GM18858 (cell line): ENCODE results near the gene PPEF1.
"Not testable (repeated sequence)": the region's sequence is repeated elsewhere in the genome, so short reads cannot be mapped to it uniquely, and the experiment has no call there.

Experiments used
- ATAC-seq: cut with Tn5 transposase; IDR thresholded peaks from one replicate; pipeline ENCODE4 v1.9.1; 2021; ENCODE audit not compliant: unreplicated experiment

The PPEF1 gene

DNA sequence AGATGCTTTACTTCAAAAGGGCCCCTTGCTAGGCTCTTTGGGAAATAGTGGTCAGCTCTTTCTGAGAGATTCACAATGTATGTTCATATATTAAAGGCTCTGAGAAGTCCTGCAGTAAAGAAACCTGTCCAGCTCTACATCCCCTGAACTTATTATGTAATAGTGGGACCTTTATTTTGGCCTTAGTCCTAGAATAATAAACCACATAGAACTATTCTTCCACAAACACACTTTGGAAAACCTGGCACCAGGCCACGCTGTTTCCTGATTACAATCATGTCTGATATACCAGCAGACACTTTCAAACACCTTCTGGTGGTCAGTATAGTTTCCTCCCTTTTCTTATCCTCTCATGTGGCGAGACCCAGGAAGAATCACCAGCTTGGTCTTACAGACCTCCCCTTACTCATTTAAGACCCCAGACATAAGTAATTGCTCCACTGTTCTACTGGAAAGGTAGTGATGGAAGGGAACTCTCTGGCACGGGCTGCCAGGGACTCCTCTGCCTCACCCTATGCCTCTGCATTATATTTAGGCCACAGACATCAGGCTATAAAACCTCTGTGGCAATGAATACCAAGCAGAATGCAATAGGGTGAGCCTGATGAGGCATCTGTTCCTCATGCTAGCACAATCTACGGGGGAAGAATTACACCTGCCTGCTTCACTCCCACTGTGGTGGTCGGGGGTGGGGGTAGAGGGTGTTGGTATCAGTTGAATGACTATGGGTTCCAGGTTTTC, 5.7 kb upstream of the PPEF1 start:
- ATAC-seq = no peak

DNA sequence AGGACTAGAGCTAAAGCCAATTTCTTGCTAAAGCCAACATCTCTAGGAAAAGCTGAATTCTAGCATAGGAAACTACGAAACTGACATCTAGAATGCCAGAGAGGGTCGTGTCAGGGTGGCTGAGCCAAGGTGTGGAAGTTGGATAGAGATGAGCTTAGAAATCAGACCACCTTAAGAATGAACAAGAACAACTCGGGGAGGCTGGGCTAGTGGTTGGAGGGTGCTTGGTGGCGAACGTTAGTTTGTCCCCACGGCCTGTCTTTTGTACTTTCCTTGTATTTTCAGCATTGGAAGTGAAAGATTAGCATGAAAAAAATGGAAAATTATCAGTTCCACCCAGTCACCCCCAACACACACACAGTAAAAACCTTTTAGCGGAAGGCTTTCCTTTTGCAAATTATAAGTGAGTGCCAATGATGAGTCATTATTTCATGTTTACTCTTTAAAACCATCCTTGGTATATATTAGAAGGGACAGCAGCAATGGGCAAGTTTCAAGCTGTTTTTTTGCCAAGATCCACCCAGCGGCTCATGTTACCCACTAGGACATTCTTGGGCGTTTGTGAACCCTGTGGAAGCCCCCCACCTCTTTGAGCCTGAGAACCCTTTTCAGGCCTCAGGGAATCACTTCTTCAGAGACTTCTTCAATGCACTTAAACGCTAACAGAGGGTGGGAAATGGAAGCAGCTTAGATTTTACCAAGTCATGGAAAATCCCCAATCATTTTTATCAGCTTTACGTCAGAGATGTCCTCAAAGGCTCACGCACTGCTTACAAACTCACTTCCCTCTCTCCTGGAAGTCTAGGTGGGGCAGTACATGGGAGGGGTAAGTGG, 4.9 kb upstream of the PPEF1 start:
- no peak for ATAC-seq

DNA sequence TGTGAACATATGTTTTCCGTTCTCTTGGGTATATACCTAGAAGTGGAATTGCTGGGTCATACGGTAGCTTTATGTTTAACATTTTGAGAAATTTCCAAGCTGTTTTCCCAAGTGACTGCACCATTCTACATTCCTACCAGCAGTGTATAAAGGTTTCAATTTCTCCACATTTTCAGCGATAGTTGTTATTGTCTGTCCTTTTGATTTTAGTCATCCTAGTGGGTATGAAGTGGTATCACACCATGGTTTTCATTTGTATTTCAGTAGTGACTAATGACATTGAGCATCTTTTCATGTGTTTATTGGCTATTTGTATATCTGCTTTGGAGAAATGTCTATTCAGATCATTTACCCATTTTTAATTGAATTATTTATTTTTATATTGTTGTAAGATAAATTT, 2.4 kb downstream of the PPEF1 start:
- ATAC-seq = no peak

DNA sequence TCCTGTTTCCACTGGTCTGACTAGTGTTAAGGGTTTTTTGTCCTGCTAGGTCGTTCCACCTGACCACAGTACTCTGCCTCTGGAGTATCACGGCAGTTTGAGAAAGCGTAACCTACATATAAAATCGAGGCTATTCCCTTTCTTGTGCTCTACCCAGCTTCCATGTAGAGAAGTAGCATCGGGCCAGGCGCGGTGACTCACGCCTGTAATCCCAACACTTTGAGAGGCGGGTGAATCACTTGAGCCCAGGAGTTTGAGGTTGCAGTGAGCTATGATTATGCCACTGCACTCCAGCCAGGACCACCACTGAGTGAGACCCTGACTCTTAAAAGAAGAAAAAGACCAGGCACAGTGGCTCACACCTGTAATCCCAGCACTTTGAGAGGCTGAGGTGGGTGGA, 7.5 kb downstream of the PPEF1 start:
- no peak for ATAC-seq

- ATAC-seq = no peak
These were observed 12.4 kb downstream of the PPEF1 start for GRCh38 chrX:18719852-18720251.

- no peak for ATAC-seq
These were observed 14.4 kb downstream of the PPEF1 start for GRCh38 chrX:18721683-18722499.

- ATAC-seq = no peak
These were observed 15.1 kb downstream of the PPEF1 start for GRCh38 chrX:18722500-18723071.

- ATAC-seq = no peak
These were observed 18.0 kb downstream of the PPEF1 start for GRCh38 chrX:18725310-18725943.

- no peak for ATAC-seq
These were observed 25.8 kb downstream of the PPEF1 start for GRCh38 chrX:18733287-18733686.

DNA sequence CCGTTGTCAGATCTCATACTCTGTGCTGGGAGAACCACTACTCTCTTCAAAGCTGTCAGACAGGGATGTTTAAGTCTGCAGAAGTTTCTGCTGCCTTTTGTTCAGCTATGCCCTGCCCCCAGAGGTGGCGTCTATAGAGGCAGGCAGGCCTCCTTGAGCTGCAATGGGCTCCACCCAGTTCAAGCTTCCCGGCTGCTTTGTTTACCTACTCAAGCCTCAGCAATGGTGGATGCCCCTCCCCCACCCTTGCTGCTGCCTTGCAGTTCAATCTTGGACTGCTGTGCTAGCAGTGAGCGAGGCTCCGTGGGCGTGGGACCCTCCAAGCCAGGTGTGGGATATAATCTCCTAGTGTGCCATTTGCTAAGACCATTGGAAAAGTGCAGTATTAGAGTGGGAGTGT, 32.2 kb downstream of the PPEF1 start:
- not testable (repeated sequence) for ATAC-seq

DNA sequence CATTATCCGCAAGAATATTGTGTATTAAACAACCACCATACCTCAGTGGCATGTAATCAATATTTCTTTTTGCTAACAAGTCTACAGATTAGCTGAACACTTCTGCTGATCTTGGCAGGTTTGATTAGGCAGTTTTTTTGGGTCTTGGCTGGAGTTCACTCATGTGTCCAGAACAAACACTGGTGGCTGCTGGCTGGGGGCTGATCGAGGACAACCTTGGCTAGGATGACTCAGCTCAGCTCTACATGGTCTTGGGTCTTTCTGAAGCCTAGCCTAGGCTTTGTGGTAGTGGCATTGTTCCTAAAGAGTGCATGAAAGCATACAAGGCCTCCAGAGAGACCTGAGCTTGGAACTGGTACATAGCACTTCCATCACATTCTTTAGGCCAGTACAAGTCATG, 41.1 kb downstream of the PPEF1 start:
- no peak for ATAC-seq

DNA sequence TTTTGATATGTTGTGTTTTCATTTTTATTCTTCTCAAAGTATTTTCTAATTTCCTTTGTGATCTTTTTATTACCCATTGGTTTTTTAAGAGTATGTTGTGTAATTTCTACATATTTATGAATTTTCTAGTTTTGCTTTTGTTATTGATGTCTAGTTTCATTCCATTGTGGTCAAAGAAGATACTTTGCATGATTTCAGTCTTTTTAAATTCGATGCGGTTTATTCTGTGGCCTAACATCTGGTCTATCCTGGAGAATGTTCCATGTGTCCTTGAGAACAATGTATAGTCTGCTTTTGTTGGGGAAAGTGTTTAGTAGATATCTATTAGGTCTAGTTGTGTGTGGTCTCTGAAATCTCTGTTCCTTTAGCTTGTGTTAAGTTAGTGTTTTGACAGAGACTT, 46.2 kb downstream of the PPEF1 start:
- ATAC-seq = no peak

DNA sequence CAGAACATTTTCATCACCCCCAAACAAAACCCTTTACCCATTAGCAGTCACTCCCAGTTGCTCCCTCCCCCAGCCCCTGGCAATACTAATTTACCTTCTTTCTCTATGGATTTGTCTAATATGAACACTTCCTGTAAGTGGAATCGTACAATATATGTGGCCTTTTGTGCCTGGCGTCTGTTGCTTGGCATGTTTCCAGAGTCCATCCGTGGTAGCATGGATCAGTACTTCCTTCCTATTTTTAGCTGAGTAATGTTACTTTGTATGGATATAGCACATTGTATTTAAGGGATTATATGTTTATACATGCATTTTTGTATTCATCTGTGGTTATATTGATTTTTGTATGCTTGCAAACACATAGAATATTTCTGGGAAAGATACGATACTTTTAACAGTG, 48.2 kb downstream of the PPEF1 start:
- no peak for ATAC-seq

DNA sequence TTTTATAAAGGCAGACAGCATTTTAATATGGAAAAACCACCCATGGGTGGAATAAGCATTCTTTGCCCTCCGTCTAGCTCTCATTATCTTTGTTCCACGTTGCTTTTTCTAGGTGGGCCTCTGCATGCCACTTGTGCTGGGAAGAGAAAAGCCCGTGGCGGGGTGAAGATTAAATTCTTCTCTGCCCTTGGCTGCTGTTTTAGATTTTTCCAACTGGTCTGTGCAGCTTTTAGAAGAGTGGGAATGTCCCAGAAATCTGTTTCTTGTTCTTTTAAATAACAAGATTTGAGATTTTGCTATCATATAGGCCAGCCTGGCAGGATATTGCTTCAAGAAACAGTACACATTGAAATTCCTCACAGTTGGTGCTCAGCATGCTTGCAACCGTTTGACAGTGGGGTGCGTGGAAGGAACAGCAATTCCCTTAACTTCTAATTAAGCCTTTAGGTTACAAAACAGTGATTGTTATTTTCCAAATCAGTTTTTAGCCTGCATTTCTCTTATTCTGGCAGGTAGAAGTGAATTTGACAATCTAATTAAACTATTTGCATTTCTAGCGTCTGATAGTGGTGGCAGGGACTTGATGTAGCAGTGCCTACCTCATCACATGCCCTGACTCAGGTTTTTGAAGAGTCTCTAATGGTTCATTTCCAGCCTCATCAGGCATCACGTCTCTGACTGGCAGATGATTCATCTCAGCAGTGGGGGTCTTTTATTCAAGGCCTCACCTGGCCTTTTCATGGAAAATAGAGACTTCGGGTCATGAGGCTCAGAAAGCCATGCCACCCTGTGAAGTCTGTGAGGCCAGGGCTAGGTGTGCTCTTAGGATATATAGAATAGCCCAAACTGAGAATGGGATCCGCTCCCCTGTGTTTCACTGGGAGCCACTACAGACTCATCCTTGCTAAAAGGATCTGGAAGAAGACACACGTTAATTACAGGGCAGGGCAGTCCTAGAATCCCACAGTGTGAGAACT, 50.8 kb downstream of the PPEF1 start:
- no peak for ATAC-seq

GRCh38 chrX:18761750-18762149, 54.3 kb downstream of the PPEF1 start:
- no peak for ATAC-seq

DNA sequence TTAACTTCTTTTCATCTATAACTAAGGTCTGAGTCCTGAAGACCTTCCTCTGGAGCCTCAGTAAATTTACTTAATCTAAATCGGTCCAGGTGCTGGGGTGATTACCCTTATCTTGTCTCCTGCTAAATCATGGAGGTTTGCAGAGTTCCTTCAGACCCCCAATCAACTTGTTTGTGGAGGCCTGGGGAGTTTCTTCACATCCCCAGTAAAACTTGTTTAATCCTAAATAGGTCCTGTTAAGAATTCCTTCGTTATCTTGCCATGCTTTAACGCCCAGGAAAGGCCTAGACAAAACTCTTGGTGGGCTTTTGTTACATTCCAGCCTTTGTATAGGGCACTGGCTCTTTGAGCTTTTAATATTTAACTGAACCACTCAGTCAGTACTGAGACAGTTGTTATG, 55.7 kb downstream of the PPEF1 start:
- not testable (repeated sequence) for ATAC-seq

DNA sequence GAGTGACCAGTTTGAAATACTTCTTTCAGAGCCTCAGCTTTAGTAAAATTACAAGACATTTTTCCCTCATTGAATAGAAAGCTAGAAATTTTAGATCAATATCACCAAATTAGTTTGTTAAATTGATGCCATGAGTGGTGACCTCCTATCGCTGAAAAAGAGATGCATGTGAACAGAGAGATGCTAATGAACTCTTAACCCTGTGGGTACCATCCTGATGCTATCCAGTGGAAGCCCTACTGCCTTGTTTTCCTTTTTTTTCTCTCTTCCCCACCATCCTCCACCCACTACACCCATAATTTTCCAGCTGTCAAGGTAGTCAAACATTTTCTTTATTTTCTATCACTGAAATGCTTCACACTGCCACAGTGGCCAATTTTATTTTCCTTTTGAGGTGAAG, 61.9 kb downstream of the PPEF1 start:
- ATAC-seq = no peak

DNA sequence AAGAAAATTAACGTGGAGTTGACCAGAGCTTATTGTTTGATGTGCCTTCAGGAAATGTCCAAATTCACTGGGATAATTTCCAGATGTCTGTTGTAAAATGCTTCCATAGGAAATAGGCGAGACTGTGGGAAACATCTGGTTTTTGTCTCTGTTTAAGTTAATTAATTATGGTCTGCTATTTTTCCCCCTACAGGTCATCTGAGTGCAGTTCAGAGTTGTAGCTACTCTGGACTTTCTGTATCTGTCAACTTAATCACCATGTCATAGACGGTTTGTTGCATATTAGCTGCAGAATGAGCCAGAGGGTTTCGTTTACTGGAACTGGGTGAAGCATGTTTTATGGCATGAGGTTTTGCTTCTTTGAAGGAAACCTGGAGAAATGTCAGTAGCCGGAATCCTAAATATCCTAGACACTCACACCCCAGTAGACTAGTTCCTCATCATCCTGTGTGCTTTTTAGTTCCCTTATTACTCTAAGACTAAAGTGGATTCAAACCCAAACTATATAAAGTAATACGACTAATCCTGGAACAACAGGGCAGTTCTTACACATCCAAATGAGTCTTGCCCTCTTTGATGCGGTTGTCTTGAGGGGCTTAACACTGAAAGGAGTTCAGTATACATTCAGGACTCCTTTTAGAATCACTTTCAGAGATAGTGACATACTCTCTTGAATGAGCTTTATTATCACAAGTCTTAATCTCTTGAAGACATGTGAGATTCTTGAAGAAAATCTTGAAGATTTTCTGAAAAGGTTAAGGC, 62.5 kb downstream of the PPEF1 start:
- no peak for ATAC-seq

GRCh38 chrX:18789916-18790315, 82.5 kb downstream of the PPEF1 start:
- ATAC-seq = no peak
